ENCODE data around the gene AJAP1.

Gene AJAP1

DNA sequence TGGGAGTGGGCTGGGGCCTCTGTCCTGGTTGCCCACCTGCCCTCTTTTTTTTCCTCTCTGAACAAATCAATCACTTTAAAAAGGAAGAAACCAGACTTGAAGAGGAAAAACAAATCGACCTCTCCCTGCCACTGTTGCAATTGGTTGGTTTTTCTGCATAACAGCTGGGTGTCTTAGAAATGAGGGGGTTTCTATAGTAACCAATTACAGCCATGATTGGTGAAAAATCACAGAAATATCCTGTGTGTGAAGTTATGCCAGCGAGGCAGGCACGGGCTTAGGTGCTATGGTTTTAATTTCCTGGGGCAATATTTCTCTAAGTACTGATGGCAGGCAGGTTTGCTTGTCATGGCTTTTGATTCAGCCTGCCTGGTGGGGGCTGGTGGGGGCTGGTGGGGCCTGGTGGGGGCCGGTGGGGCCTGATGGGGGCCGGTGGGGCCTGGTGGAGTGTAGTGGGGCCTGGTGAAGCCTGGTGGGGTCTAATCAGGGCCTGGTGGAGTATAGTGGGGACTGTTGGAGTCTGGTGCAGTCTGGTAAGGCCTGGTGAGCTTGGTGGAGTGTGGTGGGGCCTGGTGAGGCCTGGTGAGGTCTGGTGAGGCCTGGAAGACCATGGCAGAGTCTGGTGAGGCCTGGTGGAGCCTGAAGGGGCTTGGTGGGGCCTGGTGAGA, 54.6 kb downstream of the AJAP1 start:
- TF ChIP-seq POLR2AphosphoS5 (IDR thresholded peaks at IDR 0.05; ENCODE audit: low read depth) (no peak), SPI1 (IDR thresholded peaks at IDR 0.05; ENCODE audit: borderline replicate concordance, low read depth) (no peak), GABPA (IDR thresholded peaks at IDR 0.05; ENCODE audit: low read depth) (no peak)
- TF ChIP-seq, protein P1, sequence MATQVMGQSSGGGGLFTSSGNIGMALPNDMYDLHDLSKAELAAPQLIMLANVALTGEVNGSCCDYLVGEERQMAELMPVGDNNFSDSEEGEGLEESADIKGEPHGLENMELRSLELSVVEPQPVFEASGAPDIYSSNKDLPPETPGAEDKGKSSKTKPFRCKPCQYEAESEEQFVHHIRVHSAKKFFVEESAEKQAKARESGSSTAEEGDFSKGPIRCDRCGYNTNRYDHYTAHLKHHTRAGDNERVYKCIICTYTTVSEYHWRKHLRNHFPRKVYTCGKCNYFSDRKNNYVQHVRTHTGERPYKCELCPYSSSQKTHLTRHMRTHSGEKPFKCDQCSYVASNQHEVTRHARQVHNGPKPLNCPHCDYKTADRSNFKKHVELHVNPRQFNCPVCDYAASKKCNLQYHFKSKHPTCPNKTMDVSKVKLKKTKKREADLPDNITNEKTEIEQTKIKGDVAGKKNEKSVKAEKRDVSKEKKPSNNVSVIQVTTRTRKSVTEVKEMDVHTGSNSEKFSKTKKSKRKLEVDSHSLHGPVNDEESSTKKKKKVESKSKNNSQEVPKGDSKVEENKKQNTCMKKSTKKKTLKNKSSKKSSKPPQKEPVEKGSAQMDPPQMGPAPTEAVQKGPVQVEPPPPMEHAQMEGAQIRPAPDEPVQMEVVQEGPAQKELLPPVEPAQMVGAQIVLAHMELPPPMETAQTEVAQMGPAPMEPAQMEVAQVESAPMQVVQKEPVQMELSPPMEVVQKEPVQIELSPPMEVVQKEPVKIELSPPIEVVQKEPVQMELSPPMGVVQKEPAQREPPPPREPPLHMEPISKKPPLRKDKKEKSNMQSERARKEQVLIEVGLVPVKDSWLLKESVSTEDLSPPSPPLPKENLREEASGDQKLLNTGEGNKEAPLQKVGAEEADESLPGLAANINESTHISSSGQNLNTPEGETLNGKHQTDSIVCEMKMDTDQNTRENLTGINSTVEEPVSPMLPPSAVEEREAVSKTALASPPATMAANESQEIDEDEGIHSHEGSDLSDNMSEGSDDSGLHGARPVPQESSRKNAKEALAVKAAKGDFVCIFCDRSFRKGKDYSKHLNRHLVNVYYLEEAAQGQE (IDR thresholded peaks at IDR 0.05; ENCODE audit: insufficient replicate concordance, low read depth) = no peak
- TF ChIP-seq, protein P2, sequence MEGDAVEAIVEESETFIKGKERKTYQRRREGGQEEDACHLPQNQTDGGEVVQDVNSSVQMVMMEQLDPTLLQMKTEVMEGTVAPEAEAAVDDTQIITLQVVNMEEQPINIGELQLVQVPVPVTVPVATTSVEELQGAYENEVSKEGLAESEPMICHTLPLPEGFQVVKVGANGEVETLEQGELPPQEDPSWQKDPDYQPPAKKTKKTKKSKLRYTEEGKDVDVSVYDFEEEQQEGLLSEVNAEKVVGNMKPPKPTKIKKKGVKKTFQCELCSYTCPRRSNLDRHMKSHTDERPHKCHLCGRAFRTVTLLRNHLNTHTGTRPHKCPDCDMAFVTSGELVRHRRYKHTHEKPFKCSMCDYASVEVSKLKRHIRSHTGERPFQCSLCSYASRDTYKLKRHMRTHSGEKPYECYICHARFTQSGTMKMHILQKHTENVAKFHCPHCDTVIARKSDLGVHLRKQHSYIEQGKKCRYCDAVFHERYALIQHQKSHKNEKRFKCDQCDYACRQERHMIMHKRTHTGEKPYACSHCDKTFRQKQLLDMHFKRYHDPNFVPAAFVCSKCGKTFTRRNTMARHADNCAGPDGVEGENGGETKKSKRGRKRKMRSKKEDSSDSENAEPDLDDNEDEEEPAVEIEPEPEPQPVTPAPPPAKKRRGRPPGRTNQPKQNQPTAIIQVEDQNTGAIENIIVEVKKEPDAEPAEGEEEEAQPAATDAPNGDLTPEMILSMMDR (IDR thresholded peaks at IDR 0.05; ENCODE audit: insufficient read depth, low read length) = no peak
- Histone ChIP-seq H3K4me3 (replicated peaks; ENCODE audit: insufficient read depth, low read length) (no peak overlapping the region), H3K27ac (replicated peaks) (no peak overlapping the region), H3K27me3 (ENCODE audit: insufficient read depth, poor library complexity, severe bottlenecking) (no peaks in the 10 kb centered on the region)
- DNase-seq (ENCODE audit: low read depth in 1 of 2, low spot score in 1 of 2) = no peak

DNA sequence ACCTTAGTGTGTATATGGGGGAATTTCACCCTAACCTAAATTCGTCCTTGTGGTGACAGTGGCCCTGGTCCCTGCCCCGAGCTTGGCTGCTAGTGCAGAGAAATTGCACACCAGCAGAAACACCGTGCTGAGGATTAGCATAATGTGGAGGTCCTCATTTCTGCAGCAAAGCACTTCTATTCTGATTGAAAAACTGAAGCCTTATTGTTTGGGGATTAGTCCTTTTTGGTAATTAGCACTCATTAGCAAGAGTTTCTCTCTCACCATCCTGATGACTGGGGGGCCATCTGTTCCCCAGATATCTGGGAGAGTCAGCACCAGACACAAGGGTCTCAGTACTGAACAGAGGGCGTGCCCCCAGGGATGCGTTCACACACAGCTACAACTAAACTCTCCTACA, 55.2 kb downstream of the AJAP1 start:
- H3K27ac ChIP-seq (replicated peaks) = no peak overlapping the region
- no peak overlapping the region for H3K4me3 ChIP-seq (replicated peaks; ENCODE audit: insufficient read depth, low read length)
- DNase-seq (ENCODE audit: low read depth in 1 of 2, low spot score in 1 of 2) = no peak
- H3K27me3 ChIP-seq (ENCODE audit: insufficient read depth, poor library complexity, severe bottlenecking) = no peaks in the 10 kb centered on the region
- TF ChIP-seq GABPA (IDR thresholded peaks at IDR 0.05; ENCODE audit: low read depth) (no peak), SPI1 (IDR thresholded peaks at IDR 0.05; ENCODE audit: borderline replicate concordance, low read depth) (no peak), POLR2AphosphoS5 (IDR thresholded peaks at IDR 0.05; ENCODE audit: low read depth) (no peak)
- TF ChIP-seq, protein P2 (IDR thresholded peaks at IDR 0.05; ENCODE audit: insufficient read depth, low read length) = no peak
- TF ChIP-seq, protein P1 (IDR thresholded peaks at IDR 0.05; ENCODE audit: insufficient replicate concordance, low read depth) = no peak

DNA sequence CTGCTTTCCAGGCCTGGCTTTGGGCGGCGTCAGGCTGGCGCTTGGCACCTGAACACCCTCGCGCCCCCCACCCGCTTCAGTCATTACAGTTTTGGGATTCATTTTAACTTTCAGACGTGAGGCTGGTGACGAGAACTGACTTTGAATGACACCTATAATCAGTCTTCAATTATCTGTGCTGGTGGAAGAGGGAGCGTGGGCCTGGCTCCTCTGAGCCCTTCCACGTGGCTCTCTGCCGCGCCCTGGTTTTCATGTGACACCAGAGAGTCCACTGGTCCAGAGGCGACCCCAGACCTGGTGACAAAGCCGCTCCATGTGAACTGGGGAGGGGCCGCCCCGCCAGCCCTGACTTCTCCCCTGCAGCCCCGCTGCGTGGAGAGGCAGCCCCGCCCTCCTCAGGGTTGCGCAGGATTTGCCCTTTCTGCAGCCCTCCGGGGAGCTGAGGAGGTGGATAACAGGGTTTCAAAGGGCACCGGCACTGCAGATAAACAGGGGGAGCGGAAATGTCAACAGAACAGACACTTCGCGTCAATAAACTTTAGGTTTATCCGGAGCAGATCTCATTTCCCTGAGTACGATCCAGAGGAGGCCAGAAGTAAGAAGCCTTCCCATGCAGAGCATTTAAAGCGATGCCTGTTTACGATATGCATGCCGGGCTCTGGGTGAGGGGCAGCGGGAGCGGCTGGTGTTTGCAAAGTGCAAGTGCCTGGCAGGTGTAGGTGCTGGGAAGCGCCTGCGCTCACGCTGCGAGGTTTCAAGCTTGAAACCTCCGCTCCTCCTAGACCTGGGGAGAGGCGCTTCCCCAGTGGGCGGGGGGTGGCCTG, 56.4 kb downstream of the AJAP1 start:
- DNase-seq (ENCODE audit: low read depth in 1 of 2, low spot score in 1 of 2) = no peak
- TF ChIP-seq GABPA (IDR thresholded peaks at IDR 0.05; ENCODE audit: low read depth) (no peak), SPI1 (IDR thresholded peaks at IDR 0.05; ENCODE audit: borderline replicate concordance, low read depth) (no peak), POLR2AphosphoS5 (IDR thresholded peaks at IDR 0.05; ENCODE audit: low read depth) (no peak)
- TF ChIP-seq, protein P2 (IDR thresholded peaks at IDR 0.05; ENCODE audit: insufficient read depth, low read length) = no peak
- TF ChIP-seq, protein P1 (IDR thresholded peaks at IDR 0.05; ENCODE audit: insufficient replicate concordance, low read depth) = no peak

More for the DNA sequence above, 56.4 kb downstream of the AJAP1 start:
- Histone ChIP-seq H3K27ac (replicated peaks) (no peak overlapping the region), H3K27me3 (ENCODE audit: insufficient read depth, poor library complexity, severe bottlenecking) (no peaks in the 10 kb centered on the region), H3K4me3 (replicated peaks; ENCODE audit: insufficient read depth, low read length) (no peak overlapping the region)
